ENCODE results near the gene NFATC2. TPM values are rescaled to one million over a fixed set of nuclear protein-coding genes. Genes with fewer than 3 reads are reported as not detected.
A peak's percentile ranks its signal among the peaks of the same experiment; 100 is the strongest.

NFATC2 gene
- total RNA-seq, 1 experiment from 2014 or later, result 0.07 TPM

- BruUV-seq (replicated peaks), result no TSS peak
- Mint-ChIP-seq H3K27me3 (ENCODE audit: insufficient read depth, unreplicated experiment) (no peaks in the 10 kb centered on the region), H3K27ac (ENCODE audit: low read depth, unreplicated experiment) (no peak overlapping the region), H3K4me1 (ENCODE audit: insufficient read depth, unreplicated experiment) (peaks cover 6% of the 10 kb centered on the region), H3K4me3 (ENCODE audit: unreplicated experiment) (no peak overlapping the region), H3K9me3 (ENCODE audit: unreplicated experiment) (no peaks in the 10 kb centered on the region), H3K36me3 (ENCODE audit: insufficient read depth, unreplicated experiment) (no peaks in the 10 kb centered on the region)
- ChIA-PET CTCF (interaction anchor here (0.8 to 1.4 kb wide), 7 partner anchors 13 to 357 kb away, joined by 3 to 10 read pairs (median 3); no protein-coding TSS in a partner anchor), POLR2A (no interaction called here)
- intact Hi-C loops (cut with micrococcal nuclease), result no loop called here
- peak; percentile 38 for DNase-seq (ENCODE audit: unreplicated experiment)
- TF ChIP-seq CTCF (IDR thresholded peaks at IDR 0.05; ENCODE audit: unreplicated experiment), result no peak
Observed at GRCh38 chr20:51338692-51339440, 203.7 kb downstream of the NFATC2 start.

DNA sequence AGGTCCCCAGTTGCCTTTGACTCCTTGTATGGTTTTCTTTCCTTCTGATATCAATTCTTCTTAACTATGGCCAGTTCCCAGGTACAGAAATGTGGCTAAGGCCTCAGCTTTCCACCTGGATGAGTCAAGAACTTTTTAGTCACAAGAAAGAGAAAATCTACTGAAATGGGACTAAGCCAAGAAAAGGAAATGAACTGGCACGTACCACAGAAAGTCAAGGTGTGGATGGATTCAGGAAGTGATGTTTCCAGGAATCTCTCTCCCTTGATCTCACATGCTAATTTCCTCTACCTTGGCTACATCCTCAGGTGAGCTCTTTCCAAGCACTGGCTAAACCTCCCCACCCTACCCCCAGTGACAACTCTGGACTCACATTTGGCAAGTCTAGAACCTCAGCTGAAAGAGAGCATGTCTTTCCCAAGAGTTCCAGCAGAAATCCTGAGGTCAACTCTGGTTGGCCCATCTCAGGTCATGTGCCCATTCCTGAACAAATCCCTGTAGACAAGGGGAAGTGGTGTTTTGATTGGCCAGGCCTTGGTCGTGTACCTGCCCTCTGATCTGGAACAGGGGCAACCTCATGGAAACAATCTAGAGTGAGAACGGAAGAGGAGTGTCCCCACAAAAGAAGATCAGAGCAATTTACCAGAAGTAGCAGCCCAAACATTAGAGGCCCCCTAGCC is 205.3 kb downstream of the NFATC2 start:
- TF ChIP-seq CTCF (IDR thresholded peaks at IDR 0.05; ENCODE audit: unreplicated experiment), result no peak
- Mint-ChIP-seq H3K4me1 (ENCODE audit: insufficient read depth, unreplicated experiment) (peaks cover 6% of the 10 kb centered on the region), H3K4me3 (ENCODE audit: unreplicated experiment) (no peak overlapping the region), H3K36me3 (ENCODE audit: insufficient read depth, unreplicated experiment) (no peaks in the 10 kb centered on the region), H3K27me3 (ENCODE audit: insufficient read depth, unreplicated experiment) (no peaks in the 10 kb centered on the region), H3K9me3 (ENCODE audit: unreplicated experiment) (no peaks in the 10 kb centered on the region), H3K27ac (ENCODE audit: low read depth, unreplicated experiment) (no peak overlapping the region)
- ChIA-PET CTCF (interaction anchor here (1.2 to 1.4 kb wide), 2 partner anchors 12 to 350 kb away, joined by 6 read pairs; no protein-coding TSS in a partner anchor), POLR2A (interaction anchor here (0.7 kb wide), 1 partner anchor 43 kb away, joined by 3 read pairs; no protein-coding TSS in a partner anchor)
- DNase-seq (ENCODE audit: unreplicated experiment), result no peak
- intact Hi-C loops (cut with micrococcal nuclease), result no loop called here
- no TSS peak for BruUV-seq (replicated peaks)

Small RNA genes within 50 kb of the gene (microRNA-seq; reads per million reads assigned to microRNA genes)
- gene MIR3194, result not detected

Other genes starting within 250 kb of the NFATC2 start
- gene ATP9A, start 225.7 kb upstream of the NFATC2 start, total RNA-seq (2022), result 7.3 and 16.4 TPM in 2 replicates